Endothelial cell of umbilical vein (primary cell): ENCODE results near the gene TBC1D23. TPM values are rescaled to one million over a fixed set of nuclear protein-coding genes. Genes with fewer than 3 reads are reported as not detected.

Source experiments
- BruUV-seq: library from RNA; stranded (reverse); fragments of 400-500 nt; replicated peaks from 2 replicates; lab custom pipeline; 2021; lab: Mats Ljungman, UMichigan
- CTCF ChIA-PET: fragments of 300-600, 350-600 bp; sonication (Branson Sonifier 250); formaldehyde crosslinking; loops from one replicate; lab custom pipeline; 2021; ENCODE audit warnings: antibody characterized with exemption, inconsistent platforms; lab: Charles Lee
- POLR2A ChIA-PET: fragments of 300-600, 350-600 bp; sonication (Branson Sonifier 250); formaldehyde crosslinking; loops from one replicate; lab custom pipeline; 2021; ENCODE audit warnings: antibody characterized with exemption, inconsistent platforms; lab: Charles Lee
- DNase-seq: peaks from one replicate; pipeline ENCODE4 v3.0.0-alpha.2; 2011; ENCODE audit warnings: low read depth, low spot score
- FAIRE-seq: peaks from 2 replicates; lab custom pipeline; 2011; peaks lifted over from hg19 to GRCh38; lab: Jason Lieb, UNC
- H2AFZ ChIP-seq: 2 replicates; pipeline ENCODE4 v1.6.0; 2012; ENCODE audit warnings: low read depth, low read length, control low read depth, inconsistent platforms
- H3K27ac ChIP-seq: 2 replicates; pipeline ENCODE4 v1.5.1; 2011; ENCODE audit warnings: low read depth, mild to moderate bottlenecking, control low read depth, low read length, moderate library complexity; ENCODE audit not compliant: insufficient read depth
- H3K27me3 ChIP-seq, 2 experiments: 2 replicates each; pipeline versions ENCODE4 v1.6.0 to v1.6.1; 2011; ENCODE audit warnings: low read length in 2 of 2, mixed read lengths in 1 of 2; ENCODE audit not compliant: control insufficient read depth in 2 of 2, insufficient read depth in 2 of 2
- H3K36me3 ChIP-seq, 2 experiments: 2 replicates in 1 of 2; 3 replicates in 1 of 2; pipeline ENCODE4 v1.5.1; 2011; ENCODE audit warnings: low read length in 2 of 2, mild to moderate bottlenecking in 1 of 2, moderate library complexity in 1 of 2; ENCODE audit not compliant: control insufficient read depth in 2 of 2, insufficient read depth in 2 of 2; ENCODE audit errors: extremely low read depth in 1 of 2
- H3K4me1 ChIP-seq: 3 replicates; pipeline ENCODE4 v1.5.1; 2011; ENCODE audit warnings: mild to moderate bottlenecking, low read length; ENCODE audit not compliant: control insufficient read depth, insufficient read depth; ENCODE audit errors: extremely low read depth
- H3K4me2 ChIP-seq: 2 replicates; pipeline ENCODE4 v1.6.1; 2011; ENCODE audit warnings: low read length, control low read depth, mixed read lengths; ENCODE audit not compliant: insufficient read depth
- H3K4me3 ChIP-seq, 3 experiments: fragments of 200-600 bp in 1 of 3; sonication (generic), shearing (Covaris generic) in 1 of 3; replicated peaks in 1 of 3; 2 replicates each; pipeline ENCODE4 v1.5.1; 2011 to 2016; ENCODE audit warnings: control low read depth in 3 of 3, low read length in 3 of 3, mild to moderate bottlenecking in 2 of 3, inconsistent platforms in 1 of 3, low read depth in 1 of 3, moderate library complexity in 1 of 3; ENCODE audit not compliant: insufficient read depth in 1 of 3
- H3K79me2 ChIP-seq: 2 replicates; pipeline ENCODE4 v1.6.0; 2012; ENCODE audit warnings: low read length, inconsistent platforms; ENCODE audit not compliant: control insufficient read depth, insufficient read depth
- H3K9ac ChIP-seq: replicated peaks from 2 replicates; pipeline ENCODE3; 2011; ENCODE audit warnings: low read length, control low read depth; ENCODE audit not compliant: insufficient read depth; ENCODE audit errors: extremely low read depth
- H3K9me1 ChIP-seq: replicated peaks from 3 replicates; pipeline ENCODE4 v1.6.0; 2011; ENCODE audit warnings: mild to moderate bottlenecking, low read length; ENCODE audit not compliant: control insufficient read depth, insufficient read depth; ENCODE audit errors: extremely low read depth
- H3K9me3 ChIP-seq: replicated peaks from 2 replicates; pipeline ENCODE4 v1.5.1; 2012; ENCODE audit warnings: low read length, inconsistent platforms; ENCODE audit not compliant: control insufficient read depth, insufficient read depth
- H4K20me1 ChIP-seq: replicated peaks from 2 replicates; pipeline ENCODE3; 2011; ENCODE audit warnings: mild to moderate bottlenecking, low read length; ENCODE audit not compliant: control insufficient read depth, insufficient read depth; ENCODE audit errors: extremely low read depth
- EZH2 ChIP-seq: IDR thresholded peaks from 2 replicates; pipeline ENCODE4 v1.6.1; 2012; ENCODE audit warnings: borderline replicate concordance, low read depth, mild to moderate bottlenecking, moderate library complexity, low read length, inconsistent platforms; ENCODE audit not compliant: severe bottlenecking
- FOS ChIP-seq: IDR thresholded peaks from 2 replicates; pipeline ENCODE4 v1.6.1; 2011; ENCODE audit warnings: mild to moderate bottlenecking, low read length, moderate library complexity, borderline replicate concordance; ENCODE audit not compliant: insufficient read depth
- GATA2 ChIP-seq: IDR thresholded peaks from 2 replicates; pipeline ENCODE4 v1.7.0; 2011; ENCODE audit warnings: low read depth, mild to moderate bottlenecking, moderate library complexity, mixed read lengths, low read length; ENCODE audit not compliant: insufficient read length, insufficient read depth
- JUN ChIP-seq: IDR thresholded peaks from 2 replicates; pipeline ENCODE4 v1.6.1; 2011; ENCODE audit warnings: borderline replicate concordance, low read depth; ENCODE audit not compliant: insufficient read length, insufficient read depth
- MAX ChIP-seq: IDR thresholded peaks from 2 replicates; pipeline ENCODE4 v1.6.1; 2011; ENCODE audit not compliant: insufficient read depth, insufficient read length
- MYC ChIP-seq: IDR thresholded peaks from one replicate; pipeline ENCODE4 v1.6.1; 2011; ENCODE audit warnings: mild to moderate bottlenecking, low read depth, low read length
- POLR2A ChIP-seq: IDR thresholded peaks from 2 replicates; pipeline ENCODE4 v1.6.1; 2012; ENCODE audit warnings: low read depth, mild to moderate bottlenecking, control low read depth, low read length
- POLR2AphosphoS5 ChIP-seq: IDR thresholded peaks from 2 replicates; pipeline ENCODE4 v1.6.1; 2012; ENCODE audit warnings: low read depth, mild to moderate bottlenecking, control low read depth, low read length, moderate library complexity; ENCODE audit not compliant: insufficient read depth
- dilution Hi-C: fragments of 300-500 bp; cut with MboI; formaldehyde crosslinking; loops from one replicate; pipeline ENCODE4 v1.15.0; 2019; ENCODE audit warnings: low sequenced_read_pairs; ENCODE audit not compliant: extremely low pct_ligation_motif_present
- intact Hi-C: fragments of 100-400 bp; cut with micrococcal nuclease; formaldehyde crosslinking; loops from one replicate; pipeline ENCODE4 v1.10.0; 2022
- polyA plus RNA-seq, 4 experiments: library from polyadenylated mRNA; depleted of rRNA in 3 of 4; stranded (reverse) in 3 of 4; unstranded in 1 of 4; fragments of >200 nt; gene quantifications; 2 replicates each; pipeline versions ENCODE4 v1.2.1 to v1.2.3, GENCODE V29; 2011 to 2012; ENCODE audit warnings: missing spikeins in 1 of 4
- total RNA-seq: library from RNA; stranded (reverse); gene quantifications from 2 replicates; pipeline ENCODE4 v1.2.3, GENCODE V29; 2021
- TF ChIP-seq, protein P1 (sequence below), 2 donors: IDR thresholded peaks; 1 replicate in 1 of 2; 2 replicates in 1 of 2; pipeline ENCODE4 v1.5.1; 2011; ENCODE audit warnings: low read length in 2 of 2, mild to moderate bottlenecking in 2 of 2, moderate library complexity in 2 of 2, control low read depth in 1 of 2, inconsistent platforms in 1 of 2, low read depth in 1 of 2; ENCODE audit not compliant: insufficient read depth in 1 of 2; ENCODE audit errors: extremely low read depth in 1 of 2

Gene TBC1D23
- total and polyA plus RNA-seq, 2 donors (not counting 3 experiments of a cell fraction or from before 2014, with no cell fraction given), result 10.3 to 34.8 TPM

DNA sequence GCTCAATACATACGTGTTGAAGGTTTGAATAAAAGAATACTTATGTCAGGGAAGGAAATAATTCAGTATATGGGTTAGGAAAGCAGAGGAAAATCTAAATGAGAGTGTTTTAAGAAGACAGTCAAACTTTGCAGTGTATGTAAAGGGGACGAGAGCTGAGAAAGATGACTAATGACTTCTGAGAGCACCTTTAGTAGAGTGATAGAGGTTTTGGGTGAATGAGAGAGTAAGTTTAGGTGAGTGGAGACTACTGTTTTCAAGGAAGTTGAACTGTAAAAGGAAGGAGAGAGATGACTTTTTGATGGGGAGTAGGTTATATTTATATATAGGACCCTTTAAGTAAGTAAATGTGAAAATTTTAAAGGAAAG is 9.4 kb downstream of the TBC1D23 start:
- CTCF ChIA-PET, result interaction anchor here (1.0 to 2.8 kb wide), 5 partner anchors 10 to 438 kb away, joined by 4 to 8 read pairs (median 7); partner anchors contain the start of gene TBC1D23
- no peak overlapping the region for H3K4me3 ChIP-seq

More for the DNA sequence above, 9.4 kb downstream of the TBC1D23 start:
- Histone ChIP-seq H3K27me3 (no peaks in the 10 kb centered on the region), H3K27ac (no peak overlapping the region), H3K36me3 (no peaks in the 10 kb centered on the region), H4K20me1 (no peaks in the 10 kb centered on the region), H3K9me1 (no peaks in the 10 kb centered on the region), H3K4me1 (peaks cover 4% of the 10 kb centered on the region), H3K9ac (no peak overlapping the region), H3K9me3 (no peaks in the 10 kb centered on the region), H3K79me2 (peaks cover 47% of the 10 kb centered on the region), H2AFZ (no peak overlapping the region), H3K4me2 (no peak overlapping the region)
- no TSS peak for BruUV-seq
- intact Hi-C loops, result no loop called here
- dilution Hi-C loops, result no loop called here
- POLR2A ChIA-PET, result interaction anchor here (1.4 kb wide), 1 partner anchor 10 kb away, joined by 6 read pairs; the partner anchor contains the start of gene TBC1D23
- FAIRE-seq (no peak), DNase-seq (no peak)
- TF ChIP-seq POLR2AphosphoS5, result no peak
- TF ChIP-seq, protein P1, sequence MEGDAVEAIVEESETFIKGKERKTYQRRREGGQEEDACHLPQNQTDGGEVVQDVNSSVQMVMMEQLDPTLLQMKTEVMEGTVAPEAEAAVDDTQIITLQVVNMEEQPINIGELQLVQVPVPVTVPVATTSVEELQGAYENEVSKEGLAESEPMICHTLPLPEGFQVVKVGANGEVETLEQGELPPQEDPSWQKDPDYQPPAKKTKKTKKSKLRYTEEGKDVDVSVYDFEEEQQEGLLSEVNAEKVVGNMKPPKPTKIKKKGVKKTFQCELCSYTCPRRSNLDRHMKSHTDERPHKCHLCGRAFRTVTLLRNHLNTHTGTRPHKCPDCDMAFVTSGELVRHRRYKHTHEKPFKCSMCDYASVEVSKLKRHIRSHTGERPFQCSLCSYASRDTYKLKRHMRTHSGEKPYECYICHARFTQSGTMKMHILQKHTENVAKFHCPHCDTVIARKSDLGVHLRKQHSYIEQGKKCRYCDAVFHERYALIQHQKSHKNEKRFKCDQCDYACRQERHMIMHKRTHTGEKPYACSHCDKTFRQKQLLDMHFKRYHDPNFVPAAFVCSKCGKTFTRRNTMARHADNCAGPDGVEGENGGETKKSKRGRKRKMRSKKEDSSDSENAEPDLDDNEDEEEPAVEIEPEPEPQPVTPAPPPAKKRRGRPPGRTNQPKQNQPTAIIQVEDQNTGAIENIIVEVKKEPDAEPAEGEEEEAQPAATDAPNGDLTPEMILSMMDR (IDR thresholded peaks at IDR 0.05; ENCODE audit: extremely low read depth in 1 of 2, insufficient read depth in 1 of 2, low read depth in 1 of 2, low read length in 2 of 2), result no peak
- TF ChIP-seq GATA2, result no peak
- no peak for TF ChIP-seq MAX
- no peak for TF ChIP-seq EZH2
- TF ChIP-seq JUN, result no peak
- no peak for TF ChIP-seq MYC
- no peak for TF ChIP-seq POLR2A
- TF ChIP-seq FOS, result no peak
